Measurements from ENCODE around the gene PTGES.
"Not testable (repeated sequence)": the region's sequence is repeated elsewhere in the genome, so short reads cannot be mapped to it uniquely, and the experiment has no call there.

PTGES gene, protein sequence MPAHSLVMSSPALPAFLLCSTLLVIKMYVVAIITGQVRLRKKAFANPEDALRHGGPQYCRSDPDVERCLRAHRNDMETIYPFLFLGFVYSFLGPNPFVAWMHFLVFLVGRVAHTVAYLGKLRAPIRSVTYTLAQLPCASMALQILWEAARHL

DNA sequence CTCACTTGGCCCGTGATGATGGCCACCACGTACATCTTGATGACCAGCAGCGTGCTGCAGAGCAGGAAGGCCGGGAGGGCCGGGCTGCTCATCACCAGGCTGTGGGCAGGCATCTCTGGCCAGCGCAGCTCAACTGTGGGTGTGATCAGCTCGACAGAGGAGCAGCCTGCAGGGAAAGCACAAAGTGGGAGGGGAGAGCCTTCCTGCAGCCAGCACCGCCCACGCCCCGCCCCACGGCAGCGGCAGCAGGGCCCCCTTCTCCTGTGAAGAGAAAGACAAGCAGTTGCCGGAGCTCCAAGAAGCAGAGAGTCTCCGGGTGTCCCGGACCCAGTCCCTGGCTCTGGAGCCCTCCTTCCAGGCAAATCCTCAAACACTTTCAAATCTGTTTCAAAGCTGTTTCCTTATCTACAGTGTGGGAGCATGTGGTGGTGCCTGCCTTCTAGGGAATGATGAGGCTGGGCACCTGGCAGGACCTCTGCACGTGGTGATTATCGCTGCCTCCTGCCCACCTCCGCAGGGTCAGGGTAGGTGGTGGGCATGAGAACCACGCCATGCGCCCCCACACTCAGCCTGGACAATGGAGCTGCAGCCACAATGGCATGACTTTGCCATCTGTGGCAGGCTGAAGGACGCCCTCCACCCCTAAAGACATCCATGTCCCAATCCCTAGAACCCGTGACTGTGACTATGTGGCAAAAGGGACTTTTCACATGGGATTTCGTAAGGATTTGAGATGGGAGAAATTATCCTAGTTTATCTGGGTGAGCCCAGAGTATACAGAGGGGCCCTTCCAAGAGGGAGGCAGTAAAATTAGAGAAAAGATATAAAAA is at the start of gene PTGES:
Gene PTGES (minus strand): TSS at position 143 of the 830 bp plus-strand sequence. CDS start 30 bp downstream, at position 113.
- peak; percentile 27 for DNase-seq

DNA sequence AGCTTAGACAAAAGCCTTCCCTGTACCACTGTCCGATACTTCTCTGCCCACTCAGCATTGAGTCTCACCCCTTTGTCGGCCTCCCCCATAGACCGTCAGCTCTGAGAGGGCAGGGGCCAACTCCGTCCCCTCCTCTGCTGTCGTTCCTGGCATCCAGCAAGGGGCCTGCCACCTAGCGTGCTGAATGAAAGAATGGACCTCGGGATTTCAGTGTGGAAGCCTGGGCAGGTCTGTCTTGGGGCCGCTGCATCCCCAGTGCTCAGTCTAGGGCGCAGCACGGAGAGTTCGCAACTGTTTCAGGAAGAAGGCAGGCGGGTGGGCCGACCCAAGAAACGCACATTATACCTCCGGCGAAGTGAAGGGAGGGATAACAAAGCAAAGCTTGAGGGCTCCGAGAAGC is 48.7 kb upstream of the PTGES start:
- no peak for DNase-seq

DNA sequence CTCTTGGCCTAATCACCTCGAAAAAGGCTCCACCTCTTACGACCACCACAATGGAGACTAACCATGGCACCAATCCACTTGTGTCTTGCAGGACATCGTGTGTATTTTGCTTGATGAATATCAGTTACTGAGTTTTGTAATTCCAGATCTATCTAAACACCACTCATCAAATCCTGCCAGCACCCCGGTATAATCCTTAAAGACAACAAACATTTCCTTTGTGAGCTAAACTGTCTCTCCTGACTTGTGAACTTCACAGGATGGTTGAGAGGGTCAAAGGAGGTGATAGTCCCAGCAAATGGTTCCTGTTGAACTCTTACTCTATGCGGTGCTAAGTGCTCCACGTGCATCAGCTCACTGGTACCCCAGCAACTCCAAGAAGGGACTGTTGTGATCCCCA is 46.1 kb upstream of the PTGES start:
- DNase-seq, result no peak

DNA sequence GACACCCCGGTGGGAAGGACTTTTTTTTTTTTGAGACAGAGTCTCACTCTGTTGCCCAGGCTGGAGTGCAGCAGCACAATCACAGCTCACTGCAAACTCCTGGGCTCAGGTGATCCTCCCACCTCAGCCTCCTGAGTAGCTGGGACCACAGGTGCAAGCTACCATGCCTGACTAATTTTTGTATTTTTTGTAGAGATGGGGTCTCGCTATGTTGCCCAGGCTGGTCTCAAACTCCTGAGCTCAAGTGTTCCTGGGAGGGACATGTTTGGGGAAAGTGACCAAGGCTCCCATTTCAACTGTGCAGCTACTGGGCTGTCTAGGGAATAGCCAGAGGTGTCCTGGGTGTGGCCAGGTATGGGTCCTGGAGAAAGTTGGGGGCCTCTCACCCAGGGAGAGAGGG is 43.2 kb upstream of the PTGES start:
- DNase-seq, result not testable (repeated sequence)

DNA sequence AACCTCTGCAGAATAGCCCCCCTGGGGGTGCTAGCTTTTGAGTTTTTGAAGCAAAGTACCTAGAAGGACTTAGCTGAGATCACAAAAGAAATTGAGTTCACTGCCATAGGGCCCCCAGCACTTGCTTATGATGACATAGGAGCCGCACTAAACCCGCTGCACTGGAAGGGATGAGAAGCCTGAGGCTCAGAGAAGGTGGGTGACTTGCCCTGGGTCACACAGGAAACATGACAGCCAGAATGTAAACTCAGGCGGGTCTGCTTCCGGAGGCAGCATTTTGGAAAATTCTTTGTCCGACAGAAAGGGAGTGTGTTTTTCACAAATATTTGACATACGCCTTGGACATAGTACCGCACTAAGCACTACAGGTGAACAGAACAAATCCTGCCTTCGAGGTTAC is 41.7 kb upstream of the PTGES start:
- DNase-seq, result no peak

DNA sequence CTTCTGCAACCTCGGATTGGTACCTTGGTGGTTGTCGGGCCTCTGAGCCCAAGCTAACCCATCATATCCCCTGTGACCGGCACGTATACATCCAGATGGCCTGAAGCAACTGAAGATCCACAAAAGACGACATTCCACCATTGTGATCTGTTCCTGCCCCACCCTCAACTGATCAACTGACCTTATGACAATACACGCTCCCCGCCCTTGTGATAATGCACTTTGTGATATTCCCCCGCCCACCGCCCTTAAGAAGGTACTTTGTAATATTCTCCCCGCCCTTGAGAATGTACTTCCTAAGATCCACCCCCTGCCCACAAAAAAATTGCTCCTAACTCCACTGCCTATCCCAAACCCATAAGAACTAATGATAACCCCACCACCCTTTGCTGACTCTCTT is 33.6 kb upstream of the PTGES start:
- no peak for DNase-seq

DNA sequence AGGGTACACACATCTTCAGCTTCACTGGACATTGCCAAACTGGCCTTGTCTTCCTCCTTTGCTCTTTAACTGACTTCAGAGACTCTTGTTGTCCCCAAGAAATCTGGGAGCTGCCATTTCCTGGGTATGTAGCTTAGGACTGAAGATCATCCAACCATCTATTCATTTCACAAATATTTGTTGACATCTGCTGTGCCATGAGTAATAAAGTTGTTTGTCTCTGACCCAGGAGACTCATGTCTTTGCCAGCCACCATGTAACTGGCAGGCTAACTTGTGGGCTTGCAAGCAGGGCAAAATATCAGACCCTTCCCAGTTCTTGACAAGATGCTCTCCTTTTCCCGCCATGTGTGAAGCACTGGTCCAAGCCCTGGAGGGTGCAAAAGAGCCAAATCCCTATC is 33.0 kb upstream of the PTGES start:
- no peak for DNase-seq

DNA sequence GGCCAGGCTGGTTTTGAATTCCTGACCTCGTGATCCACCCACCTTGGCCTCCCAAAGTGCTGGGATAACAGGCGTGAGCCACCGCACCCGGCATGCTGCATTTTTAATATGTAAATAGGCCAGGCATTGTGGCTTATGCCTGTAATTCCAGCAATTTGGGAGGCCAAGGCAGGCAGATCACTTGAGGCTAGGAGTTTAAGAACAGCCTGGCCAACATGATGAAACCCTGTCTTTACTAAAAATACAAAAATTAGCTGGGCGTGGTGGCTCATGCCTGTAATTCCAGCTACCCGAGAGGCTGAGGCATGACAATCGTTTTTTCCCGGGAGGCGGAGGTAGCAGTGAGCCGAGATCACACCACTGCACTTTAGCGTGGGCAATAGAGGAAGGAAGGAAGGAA is 32.1 kb upstream of the PTGES start:
- not testable (repeated sequence) for DNase-seq

DNA sequence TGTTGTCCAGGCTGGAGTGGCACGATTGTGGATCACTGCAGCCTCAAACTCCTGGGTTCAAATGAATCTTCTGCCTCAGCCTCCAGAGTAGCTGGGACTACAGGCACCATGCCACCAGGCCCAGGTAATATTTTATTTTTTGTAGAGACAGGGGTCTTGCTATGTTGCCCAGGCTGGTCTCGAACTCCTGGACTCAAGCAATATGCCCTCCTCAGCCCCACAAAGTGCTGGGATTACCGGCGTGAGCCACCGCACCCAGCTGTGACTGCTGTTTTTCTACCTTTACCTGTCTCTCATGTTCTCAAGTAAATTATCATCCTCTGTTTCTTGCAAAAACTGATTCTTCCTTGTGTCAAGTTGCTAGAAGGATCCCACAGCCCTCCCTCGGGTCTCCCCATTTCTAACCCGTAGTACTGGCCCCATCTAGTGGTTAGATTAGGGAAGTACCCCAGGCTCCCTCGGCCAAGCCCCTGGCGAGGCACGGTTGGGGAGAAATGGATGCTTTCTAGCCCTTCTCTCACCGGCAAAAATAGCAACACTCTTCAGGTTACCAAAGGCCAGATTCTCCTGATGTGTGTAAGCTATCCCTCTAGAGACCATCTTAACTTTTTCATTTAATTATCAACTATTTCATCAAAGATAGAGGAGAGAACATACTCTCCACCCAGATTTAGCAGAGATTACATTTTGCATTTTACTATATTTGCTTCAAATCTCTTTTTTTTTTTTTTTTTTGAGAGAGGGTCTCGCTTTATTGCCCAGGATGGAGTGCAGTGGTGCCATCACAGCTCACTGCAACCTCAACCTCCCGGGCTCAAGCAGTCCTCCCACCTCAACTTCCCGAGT is 30.9 kb upstream of the PTGES start:
- DNase-seq, result peak; percentile 82

DNA sequence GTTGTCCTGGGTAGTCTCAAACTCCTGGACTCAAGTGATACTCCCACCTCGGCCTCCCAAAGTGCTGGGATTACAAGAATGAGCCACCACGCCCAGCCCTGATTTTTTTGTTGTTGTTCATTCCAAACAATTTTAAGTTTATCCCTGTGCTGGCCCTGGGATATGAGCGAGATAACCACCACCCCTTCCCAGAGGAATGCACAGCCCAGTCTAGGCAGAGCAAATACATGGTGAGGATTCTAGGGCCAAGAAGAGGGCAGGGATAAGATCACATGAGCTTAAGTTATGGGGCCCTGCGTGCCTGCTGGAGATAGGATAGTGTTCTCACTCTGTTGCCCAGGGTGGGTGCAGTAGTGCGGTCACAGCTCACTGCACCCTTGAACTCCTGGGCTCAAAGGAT is 29.1 kb upstream of the PTGES start:
- no peak for DNase-seq

DNA sequence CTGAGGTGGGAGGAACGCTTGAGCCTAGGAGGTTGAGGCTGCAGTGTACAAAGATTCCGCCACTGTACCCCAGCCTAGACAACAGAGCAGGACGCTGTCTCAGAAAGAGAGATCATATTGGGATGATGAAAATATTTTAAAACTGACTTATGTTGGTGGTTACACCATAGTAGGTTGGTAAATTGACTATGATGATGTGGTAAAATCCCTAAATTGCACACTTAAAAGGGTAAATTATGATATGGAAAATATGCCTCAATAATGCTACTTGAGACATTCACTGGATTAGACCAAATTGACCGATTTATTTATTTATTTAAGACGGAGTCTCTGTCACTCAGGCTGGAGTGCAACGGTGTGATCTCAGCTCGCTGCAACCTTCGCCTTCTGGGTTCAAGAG is 28.3 kb upstream of the PTGES start:
- DNase-seq, result no peak

DNA sequence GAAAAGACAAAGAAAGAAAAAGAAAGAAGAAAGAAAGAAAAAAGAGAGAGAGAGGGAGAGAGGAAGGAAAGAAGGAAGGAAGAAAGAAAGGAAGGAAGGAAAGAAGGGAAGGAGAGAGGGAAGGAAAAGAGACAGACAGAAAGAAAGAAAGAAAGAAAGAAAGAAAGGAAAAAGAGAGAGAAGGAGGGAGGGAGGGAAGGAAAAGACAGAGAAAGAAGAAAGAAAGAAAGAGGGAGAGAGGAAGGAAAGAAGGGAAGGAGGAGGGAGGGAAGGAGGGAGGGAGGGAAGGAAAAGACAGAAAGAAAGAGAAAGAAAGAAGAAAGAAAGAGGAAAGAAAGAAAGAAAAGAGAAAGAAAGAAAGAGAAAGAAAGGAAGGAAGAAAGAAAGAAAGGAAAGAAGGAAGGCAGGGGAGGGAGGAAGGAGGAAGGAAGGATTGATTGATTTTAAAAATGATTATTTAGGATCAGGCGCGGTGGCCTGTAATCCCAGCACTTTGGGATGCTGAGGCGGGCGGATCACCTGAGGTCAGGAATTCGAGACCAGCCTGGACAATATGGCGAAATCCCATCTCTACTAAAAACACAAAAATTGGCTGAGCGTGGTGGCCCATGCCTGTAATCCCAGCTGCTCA is 26.8 kb upstream of the PTGES start:
- no peak for DNase-seq

DNA sequence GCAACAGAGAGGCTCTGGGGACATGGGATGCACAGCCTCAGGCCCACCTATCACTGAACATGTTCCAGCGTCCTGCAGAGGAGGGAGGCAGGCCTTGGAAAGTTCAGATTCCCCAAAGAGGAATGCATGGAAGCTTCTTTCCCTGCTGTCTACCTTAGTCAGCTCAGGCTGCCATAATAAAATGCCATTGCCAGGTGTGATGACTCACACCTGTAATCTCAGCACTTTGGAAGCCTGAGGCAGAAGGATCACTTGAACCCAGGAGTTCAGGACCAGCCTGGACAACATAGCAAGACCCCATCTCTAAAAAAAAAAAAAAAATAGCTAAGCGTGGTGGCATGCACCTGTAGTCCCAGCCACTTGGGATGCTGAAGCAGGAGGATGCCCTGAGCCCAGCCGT is 25.6 kb upstream of the PTGES start:
- no peak for DNase-seq

DNA sequence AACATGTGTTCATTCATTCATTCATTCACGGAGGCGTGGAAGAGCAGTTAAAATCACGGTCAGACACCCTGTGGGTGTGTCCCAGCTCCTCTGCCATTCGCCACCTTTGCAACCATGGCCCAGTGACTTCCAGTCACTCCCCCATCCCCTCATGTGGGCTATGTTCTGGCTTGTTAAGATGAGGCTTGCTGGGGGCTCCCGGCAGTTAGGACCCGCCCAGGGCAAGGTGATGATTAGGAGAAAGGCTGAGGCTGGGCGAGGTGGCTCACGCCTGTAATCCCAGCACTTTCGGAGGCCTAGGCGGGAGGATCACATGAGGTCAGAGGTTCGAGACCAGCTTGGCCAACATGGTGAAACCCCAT is 24.9 kb upstream of the PTGES start:
- no peak for DNase-seq

DNA sequence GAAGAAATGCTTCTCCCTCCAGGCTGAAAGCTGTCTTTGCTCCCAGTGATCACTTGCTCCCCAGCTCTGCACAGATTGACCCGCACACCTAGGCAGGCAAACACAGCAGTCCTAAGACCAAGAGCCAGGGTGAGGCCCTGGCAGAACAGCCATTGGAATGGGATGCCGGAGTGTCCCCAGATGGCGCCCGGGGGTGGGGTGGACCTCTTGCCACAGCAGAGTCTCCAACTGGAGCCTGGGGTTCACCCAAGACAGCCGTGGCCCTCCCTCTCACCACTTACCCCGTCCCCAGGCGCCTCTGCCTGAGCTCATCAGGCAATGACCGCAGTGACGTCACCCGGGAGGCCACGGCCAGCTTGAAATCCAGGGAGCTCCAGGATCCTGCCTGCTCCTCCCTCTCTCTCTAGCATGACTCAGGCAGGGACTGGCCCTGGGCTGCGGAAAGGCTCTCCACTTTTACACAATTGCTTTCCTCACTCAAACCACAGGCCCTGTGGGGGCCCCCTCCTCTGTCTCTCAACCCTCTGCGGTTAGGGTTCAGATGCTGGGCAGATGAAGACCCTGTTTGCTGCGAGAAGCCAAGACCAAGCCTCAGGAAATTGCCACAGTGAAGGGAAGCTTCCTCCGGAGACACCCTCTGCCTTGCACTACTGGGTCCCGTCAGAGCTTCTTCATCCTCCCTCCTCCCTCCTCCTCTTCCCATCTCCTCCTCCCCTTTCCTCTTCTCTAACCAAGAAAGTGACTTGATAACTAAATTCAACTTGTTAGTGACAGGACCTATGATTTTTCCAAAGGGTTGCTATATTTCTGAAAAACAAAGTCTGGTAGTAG is 24.3 kb upstream of the PTGES start:
- no peak for DNase-seq

DNA sequence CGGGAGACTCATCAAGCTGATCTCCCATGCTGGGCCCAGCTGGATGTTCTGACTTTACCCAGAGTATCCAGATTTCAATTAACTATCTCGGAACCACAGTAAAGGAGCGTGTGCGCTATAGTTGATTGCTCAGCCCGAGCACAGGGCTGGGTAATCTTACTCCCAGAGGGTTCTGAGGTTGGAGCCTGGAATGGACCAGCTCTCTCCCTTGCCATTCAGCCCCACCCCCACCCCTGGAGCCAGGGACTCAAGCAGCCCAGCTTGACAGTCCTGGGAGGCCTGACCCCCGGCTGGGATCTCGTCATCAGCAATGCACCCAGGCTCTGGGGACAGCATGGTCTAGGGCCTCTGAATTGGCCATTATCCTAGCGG is 23.7 kb upstream of the PTGES start:
- no peak for DNase-seq

DNA sequence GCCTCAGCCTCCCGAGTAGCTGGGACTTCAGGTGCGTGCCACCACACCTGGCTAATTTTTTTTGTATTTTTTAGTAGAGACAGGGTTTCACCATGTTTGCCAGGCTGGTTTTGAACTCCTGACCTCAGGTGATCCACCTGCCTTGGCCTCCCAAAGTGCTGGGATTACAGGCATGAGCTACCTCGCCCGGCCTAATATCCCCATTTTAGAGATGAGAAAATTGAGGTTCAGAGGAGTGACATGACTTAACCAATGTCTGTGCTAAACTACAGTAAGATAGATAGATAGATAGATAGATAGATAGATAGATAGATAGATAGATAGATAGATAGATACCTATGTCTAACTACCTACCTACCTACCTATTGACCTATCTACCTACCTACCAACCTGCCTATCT is 23.3 kb upstream of the PTGES start:
- DNase-seq, result not testable (repeated sequence)

DNA sequence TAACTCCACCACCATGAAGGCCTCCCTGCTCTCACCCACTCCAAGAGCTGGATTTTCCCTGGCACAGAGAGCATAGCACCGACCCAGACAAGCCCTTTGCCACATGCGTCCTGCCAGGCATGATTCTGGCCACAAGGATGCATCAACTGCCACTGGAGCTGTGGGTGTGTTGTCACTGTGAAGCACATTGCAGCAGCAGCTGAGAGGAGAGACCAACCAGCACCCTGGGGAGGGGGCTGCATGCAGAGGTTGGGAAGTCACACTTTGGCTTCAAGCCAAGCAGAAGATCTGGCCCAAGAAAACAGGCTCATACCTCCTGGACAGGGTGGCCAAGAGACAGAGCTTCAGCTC is 22.6 kb upstream of the PTGES start:
- DNase-seq, result no peak

DNA sequence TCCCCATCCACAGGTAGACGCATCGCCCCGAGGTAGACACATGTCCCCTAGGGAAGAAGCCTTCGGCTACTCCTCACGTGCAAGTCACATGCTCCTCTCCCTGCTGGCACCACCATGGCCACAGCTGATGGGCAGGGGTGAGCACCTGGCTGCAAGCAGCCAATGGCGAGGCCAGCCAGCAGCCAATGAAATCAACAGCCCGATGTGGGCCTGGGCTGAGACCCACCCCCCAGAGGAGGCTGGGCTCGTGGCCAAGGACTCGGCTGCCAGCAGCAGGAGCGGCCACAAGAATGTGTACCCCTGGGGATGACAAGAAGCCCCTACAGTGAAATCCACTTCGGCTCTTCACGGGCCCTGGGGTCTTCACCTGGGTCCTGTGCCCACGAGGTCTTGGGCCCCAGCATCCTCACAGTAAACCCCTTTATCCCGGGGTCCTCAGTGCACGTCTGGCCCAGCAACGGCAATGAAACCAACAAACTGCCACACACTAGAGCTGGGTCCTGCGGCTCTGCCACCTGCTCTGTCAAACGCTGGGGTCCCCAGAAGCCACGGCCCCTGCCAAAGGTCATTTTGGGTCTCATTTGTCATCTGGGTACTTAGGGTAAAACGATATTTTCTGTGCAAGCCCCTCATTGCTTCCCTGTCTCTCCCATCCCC is 22.1 kb upstream of the PTGES start:
- peak; percentile 31 for DNase-seq

DNA sequence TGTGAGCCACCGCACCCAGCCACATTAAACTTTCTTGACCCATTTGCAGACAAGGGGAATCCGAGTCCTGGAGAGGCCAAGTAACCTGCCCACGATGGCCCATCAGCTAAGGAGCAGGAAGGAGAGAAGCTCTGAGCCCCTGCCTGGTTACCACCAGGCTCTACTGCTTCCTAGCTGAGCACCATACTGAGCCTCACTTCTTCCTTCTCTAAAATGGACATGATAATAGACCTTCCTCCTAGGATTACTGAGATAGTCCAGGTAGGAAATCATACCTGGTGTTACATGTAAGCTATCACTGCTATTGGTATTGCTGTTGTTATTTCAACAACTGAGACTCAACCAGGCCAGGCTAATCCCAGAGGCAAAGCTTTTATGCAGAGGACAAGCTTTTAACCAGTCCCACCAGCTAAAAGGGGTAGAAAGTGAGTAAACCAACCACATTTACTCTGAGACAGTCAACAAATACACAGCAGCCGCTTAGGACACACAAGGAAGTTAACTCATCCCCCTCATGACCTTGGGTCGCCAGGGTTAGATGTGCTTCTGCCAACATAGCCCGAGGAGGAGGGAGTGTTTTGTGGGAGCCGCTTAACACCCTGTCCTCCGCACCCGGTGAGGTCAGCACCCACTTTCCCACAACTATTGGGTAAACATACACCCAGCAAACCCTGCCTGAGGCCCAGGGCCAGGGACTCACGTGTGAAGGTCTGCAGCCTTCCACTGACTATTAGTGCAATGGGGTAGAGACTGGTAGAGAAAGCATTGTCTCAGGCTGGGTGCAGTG is 20.6 kb upstream of the PTGES start:
- DNase-seq, result no peak

DNA sequence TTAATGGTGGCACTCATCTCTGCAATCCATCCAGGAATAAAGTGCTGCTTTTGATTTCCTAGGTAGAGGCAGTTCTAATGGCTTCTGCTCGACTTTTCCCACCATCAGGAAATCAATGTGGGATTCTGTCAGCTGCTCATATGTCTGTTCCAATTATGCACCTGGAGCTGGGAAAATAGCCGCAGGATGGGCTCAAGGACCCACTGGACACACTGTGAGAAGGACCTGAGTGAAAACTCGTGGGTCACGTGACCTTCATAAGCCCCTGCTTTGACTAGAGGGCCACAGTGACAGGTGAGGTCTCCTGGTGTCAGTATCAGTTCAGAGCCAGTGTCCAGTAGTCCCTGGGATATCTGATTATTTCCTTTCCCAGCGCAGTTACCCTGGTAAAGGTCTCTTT is 17.9 kb upstream of the PTGES start:
- no peak for DNase-seq
